Measurements from ENCODE around the gene PDIA5. TPM values are rescaled to one million over a fixed set of nuclear protein-coding genes. Genes with fewer than 3 reads are reported as not detected.

PDIA5 gene
- total RNA-seq, 2 experiments from 2014 or later, result 7.1 to 7.2 TPM

GRCh38 chr3:123050666-123051065 lies 16.2 kb upstream of the PDIA5 start:
- Mint-ChIP-seq H3K9me3 (no peaks in the 10 kb centered on the region), H3K4me1 (no peaks in the 10 kb centered on the region), H3K27ac (no peak overlapping the region), H3K4me3 (no peak overlapping the region), H3K27me3 (peaks cover 18% of the 10 kb centered on the region), H3K36me3 (no peaks in the 10 kb centered on the region)
- ATAC-seq (ENCODE audit: low read depth) (no peak), DNase-seq (no peak)
- POLR2A ChIA-PET, result no interaction called here

- ATAC-seq (ENCODE audit: low read depth) (no peak), DNase-seq (no peak)
- Mint-ChIP-seq H3K27me3 (peaks cover 15% of the 10 kb centered on the region), H3K4me1 (no peaks in the 10 kb centered on the region), H3K9me3 (no peaks in the 10 kb centered on the region), H3K4me3 (no peak overlapping the region), H3K36me3 (no peaks in the 10 kb centered on the region), H3K27ac (no peak overlapping the region)
- POLR2A ChIA-PET, result no interaction called here
These were observed 13.7 kb upstream of the PDIA5 start for GRCh38 chr3:123053107-123053506.

- H3K27ac Mint-ChIP-seq, result no peak overlapping the region
- H3K36me3 Mint-ChIP-seq, result no peaks in the 10 kb centered on the region
- H3K4me3 Mint-ChIP-seq, result no peak overlapping the region
- POLR2A ChIA-PET, result no interaction called here
- no peaks in the 10 kb centered on the region for H3K9me3 Mint-ChIP-seq
- DNase-seq, result no peak
- H3K27me3 Mint-ChIP-seq, result peaks cover 15% of the 10 kb centered on the region
- H3K4me1 Mint-ChIP-seq, result no peaks in the 10 kb centered on the region
- no peak for ATAC-seq (ENCODE audit: low read depth)
These were observed 12.6 kb upstream of the PDIA5 start for GRCh38 chr3:123054109-123054778.

- Mint-ChIP-seq H3K36me3 (no peaks in the 10 kb centered on the region), H3K9me3 (no peaks in the 10 kb centered on the region), H3K4me1 (no peaks in the 10 kb centered on the region), H3K27me3 (peaks cover 15% of the 10 kb centered on the region), H3K4me3 (no peak overlapping the region), H3K27ac (no peak overlapping the region)
- DNase-seq (no peak), ATAC-seq (ENCODE audit: low read depth) (no peak)
- POLR2A ChIA-PET, result no interaction called here
These were observed 11.9 kb upstream of the PDIA5 start for GRCh38 chr3:123054931-123055330.

- H3K36me3 Mint-ChIP-seq, result no peaks in the 10 kb centered on the region
- H3K27me3 Mint-ChIP-seq, result peaks cover 17% of the 10 kb centered on the region
- no peak for ATAC-seq (ENCODE audit: low read depth)
These were observed 11.5 kb upstream of the PDIA5 start for GRCh38 chr3:123055352-123055751.

GRCh38 chr3:123058505-123058904 lies 8.3 kb upstream of the PDIA5 start:
- DNase-seq (no peak), ATAC-seq (ENCODE audit: low read depth) (no peak)
- H3K4me1 Mint-ChIP-seq, result peaks cover 1% of the 10 kb centered on the region
- H3K36me3 Mint-ChIP-seq, result no peaks in the 10 kb centered on the region
- POLR2A ChIA-PET, result no interaction called here
- no peak overlapping the region for H3K27ac Mint-ChIP-seq
- no peak overlapping the region for H3K4me3 Mint-ChIP-seq
- H3K9me3 Mint-ChIP-seq, result no peaks in the 10 kb centered on the region
- H3K27me3 Mint-ChIP-seq, result peaks cover 31% of the 10 kb centered on the region

More at GRCh38 chr3:123055352-123055751, 11.5 kb upstream of the PDIA5 start:
- Mint-ChIP-seq H3K4me1 (no peaks in the 10 kb centered on the region), H3K4me3 (no peak overlapping the region), H3K27ac (no peak overlapping the region), H3K9me3 (no peaks in the 10 kb centered on the region)
- POLR2A ChIA-PET, result no interaction called here
- DNase-seq, result no peak

GRCh38 chr3:123060054-123060453 lies 6.8 kb upstream of the PDIA5 start:
- no peak for DNase-seq
- H3K9me3 Mint-ChIP-seq, result no peaks in the 10 kb centered on the region
- H3K4me1 Mint-ChIP-seq, result peaks cover 11% of the 10 kb centered on the region
- POLR2A ChIA-PET, result no interaction called here
- no peak overlapping the region for H3K27ac Mint-ChIP-seq
- no peak for ATAC-seq (ENCODE audit: low read depth)
- no peak overlapping the region for H3K4me3 Mint-ChIP-seq
- peaks cover 24% of the 10 kb centered on the region for H3K27me3 Mint-ChIP-seq
- H3K36me3 Mint-ChIP-seq, result no peaks in the 10 kb centered on the region

GRCh38 chr3:123061856-123062255 lies 5.0 kb upstream of the PDIA5 start:
- H3K27me3 Mint-ChIP-seq, result peaks cover 21% of the 10 kb centered on the region

GRCh38 chr3:123063034-123063433 lies 3.8 kb upstream of the PDIA5 start:
- POLR2A ChIA-PET, result no interaction called here
- peaks cover 28% of the 10 kb centered on the region for H3K4me1 Mint-ChIP-seq
- H3K27me3 Mint-ChIP-seq, result peaks cover 21% of the 10 kb centered on the region
- H3K27ac Mint-ChIP-seq, result no peak overlapping the region
- DNase-seq, result no peak
- no peak overlapping the region for H3K4me3 Mint-ChIP-seq
- no peak for ATAC-seq (ENCODE audit: low read depth)
- H3K9me3 Mint-ChIP-seq, result no peaks in the 10 kb centered on the region
- H3K36me3 Mint-ChIP-seq, result peaks cover 2% of the 10 kb centered on the region

More at GRCh38 chr3:123061856-123062255, 5.0 kb upstream of the PDIA5 start:
- POLR2A ChIA-PET, result no interaction called here
- Mint-ChIP-seq H3K4me3 (no peak overlapping the region), H3K36me3 (no peaks in the 10 kb centered on the region), H3K27ac (no peak overlapping the region), H3K9me3 (no peaks in the 10 kb centered on the region), H3K4me1 (peaks cover 23% of the 10 kb centered on the region)
- DNase-seq (no peak), ATAC-seq (ENCODE audit: low read depth) (no peak)

GRCh38 chr3:123064506-123064905 lies 2.3 kb upstream of the PDIA5 start:
- no peaks in the 10 kb centered on the region for H3K9me3 Mint-ChIP-seq
- no peak for ATAC-seq (ENCODE audit: low read depth)
- POLR2A ChIA-PET, result no interaction called here
- H3K4me3 Mint-ChIP-seq, result peak overlapping the region; percentile 31
- peaks cover 21% of the 10 kb centered on the region for H3K27me3 Mint-ChIP-seq
- peaks cover 2% of the 10 kb centered on the region for H3K36me3 Mint-ChIP-seq
- peaks cover 34% of the 10 kb centered on the region for H3K4me1 Mint-ChIP-seq
- no peak overlapping the region for H3K27ac Mint-ChIP-seq
- no peak for DNase-seq

- Mint-ChIP-seq H3K9me3 (no peaks in the 10 kb centered on the region), H3K27me3 (peaks cover 20% of the 10 kb centered on the region), H3K4me3 (peak overlapping the region; percentile 31), H3K4me1 (peaks cover 34% of the 10 kb centered on the region), H3K36me3 (peaks cover 2% of the 10 kb centered on the region), H3K27ac (peak overlapping the region; percentile 1)
- no peak for DNase-seq
- POLR2A ChIA-PET, result no interaction called here
- peak; percentile 55 for ATAC-seq (ENCODE audit: low read depth)
These were observed 1.9 kb upstream of the PDIA5 start for GRCh38 chr3:123064914-123065313.

GRCh38 chr3:123066599-123066895 lies 278 bp upstream of the PDIA5 start:
- Mint-ChIP-seq H3K9me3 (no peaks in the 10 kb centered on the region), H3K27me3 (peaks cover 13% of the 10 kb centered on the region), H3K4me3 (peak overlapping the region; percentile 81), H3K27ac (peak overlapping the region; percentile 54), H3K4me1 (peaks cover 37% of the 10 kb centered on the region), H3K36me3 (peaks cover 2% of the 10 kb centered on the region)
- DNase-seq (no peak), ATAC-seq (ENCODE audit: low read depth) (no peak)
- POLR2A ChIA-PET, result interaction anchor here (0.9 kb wide), 1 partner anchor 135 kb away, joined by 3 read pairs; the partner anchor contains the start of gene SEC22A

- no peaks in the 10 kb centered on the region for H3K9me3 Mint-ChIP-seq
- H3K4me1 Mint-ChIP-seq, result peaks cover 43% of the 10 kb centered on the region
- peak overlapping the region; percentile 81 for H3K4me3 Mint-ChIP-seq
- ATAC-seq (ENCODE audit: low read depth) (peak; percentile 48), DNase-seq (no peak)
- peaks cover 5% of the 10 kb centered on the region for H3K36me3 Mint-ChIP-seq
- H3K27ac Mint-ChIP-seq, result no peak overlapping the region
- peaks cover 4% of the 10 kb centered on the region for H3K27me3 Mint-ChIP-seq
- POLR2A ChIA-PET, result interaction anchor here (0.6 to 0.9 kb wide), 2 partner anchors 18 to 134 kb away, joined by 3 to 8 read pairs; partner anchors contain the start of gene SEC22A
These were observed 1.1 kb downstream of the PDIA5 start for GRCh38 chr3:123067689-123068600.

Measured in activated naive CD8-positive, alpha-beta T cell treated with anti-CD3 and anti-CD28 coated beads, Interleukin-2, amount 10 ng/mL, durations not matched to agents 7 days and 5 days (primary cell).